Hematopoietic multipotent progenitor cell (in vitro differentiated cells): Measurements from ENCODE around the gene USP49. TPM values are rescaled to one million over a fixed set of nuclear protein-coding genes. Genes with fewer than 3 reads are reported as not detected.
"Not testable (repeated sequence)": the region's sequence is repeated elsewhere in the genome, so short reads cannot be mapped to it uniquely, and the experiment has no call there.

Experiments used
- DNase-seq, 3 donors: peaks; one replicate each; pipeline ENCODE4 v3.0.0-alpha.2; 2011 to 2015; ENCODE audit warnings: low read depth in 2 of 3, low spot score in 2 of 3
- total RNA-seq: library from RNA; depleted of rRNA; stranded (reverse); fragments of >200 nt; gene quantifications from one replicate; pipeline ENCODE4 v1.2.3, GENCODE V29; 2012

USP49 gene
- total RNA-seq, 1 donor, result 6.2 TPM

- DNase-seq, result no peak
Measured at GRCh38 chr6:41783106-41783780, 111.9 kb downstream of the USP49 start.

DNA sequence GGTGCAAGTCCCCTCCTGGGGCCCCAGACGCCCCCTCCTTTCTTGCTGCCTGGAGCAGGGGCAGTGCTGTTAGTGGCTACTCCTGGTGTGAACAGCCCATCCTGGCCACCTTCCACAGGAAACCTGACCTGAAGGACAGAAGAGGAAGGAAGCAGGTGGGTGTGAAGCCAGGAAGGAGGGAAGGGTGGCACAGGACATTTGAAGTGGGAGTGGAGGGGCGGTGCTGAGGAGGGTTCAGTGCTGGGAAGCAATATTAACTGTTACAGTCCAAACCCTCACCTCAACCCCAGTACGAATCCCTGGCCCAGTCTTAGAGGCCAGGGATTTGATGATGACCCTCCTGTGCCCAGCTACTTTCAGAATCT is 113.8 kb downstream of the USP49 start:
- no peak for DNase-seq

DNA sequence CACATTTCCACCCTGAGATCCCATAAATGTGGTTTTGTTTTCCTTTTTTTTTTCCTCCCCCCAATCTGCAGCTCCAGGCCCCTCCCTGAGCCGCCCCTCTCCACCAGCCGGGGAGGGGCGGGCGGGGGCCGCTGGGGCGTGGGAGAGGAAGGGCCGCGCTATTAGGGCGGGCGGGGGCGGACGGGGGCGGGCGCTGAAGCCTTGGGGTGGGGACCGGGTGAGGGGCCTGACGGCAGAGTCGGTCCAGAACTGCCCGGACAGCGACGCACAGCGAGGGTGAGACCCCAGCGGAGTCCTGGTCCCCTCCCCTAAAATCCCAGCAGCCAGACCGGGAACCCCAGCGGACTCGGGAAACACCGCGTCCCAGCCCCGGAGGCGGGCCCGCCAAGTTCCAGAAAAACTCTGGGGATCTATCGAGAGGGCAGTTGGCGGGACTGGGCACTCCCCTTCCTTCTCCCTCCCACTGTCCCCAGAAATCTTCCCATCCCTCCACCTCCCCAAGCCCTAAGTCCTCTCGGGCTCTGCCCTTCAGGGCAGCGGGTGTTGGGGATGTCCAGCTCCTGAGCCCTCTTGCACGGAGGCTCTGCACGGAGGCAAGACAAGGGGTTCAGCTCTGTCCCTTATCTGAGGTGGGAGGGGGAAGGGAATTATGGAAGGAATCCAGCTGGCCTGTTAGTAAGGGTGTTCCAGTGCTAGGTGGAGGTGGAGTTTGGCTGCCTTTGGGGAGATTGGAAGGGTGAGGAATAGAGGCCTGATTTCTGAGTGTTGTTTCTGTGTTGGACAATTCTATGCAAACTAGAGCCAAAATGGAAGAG is 114.4 kb downstream of the USP49 start, which contains the start of gene PRICKLE4:
Gene PRICKLE4 (plus strand): TSS at position 232 of the 815 bp plus-strand sequence. CDS start 2,692 bp downstream, outside the sequence.
- no peak for DNase-seq

DNA sequence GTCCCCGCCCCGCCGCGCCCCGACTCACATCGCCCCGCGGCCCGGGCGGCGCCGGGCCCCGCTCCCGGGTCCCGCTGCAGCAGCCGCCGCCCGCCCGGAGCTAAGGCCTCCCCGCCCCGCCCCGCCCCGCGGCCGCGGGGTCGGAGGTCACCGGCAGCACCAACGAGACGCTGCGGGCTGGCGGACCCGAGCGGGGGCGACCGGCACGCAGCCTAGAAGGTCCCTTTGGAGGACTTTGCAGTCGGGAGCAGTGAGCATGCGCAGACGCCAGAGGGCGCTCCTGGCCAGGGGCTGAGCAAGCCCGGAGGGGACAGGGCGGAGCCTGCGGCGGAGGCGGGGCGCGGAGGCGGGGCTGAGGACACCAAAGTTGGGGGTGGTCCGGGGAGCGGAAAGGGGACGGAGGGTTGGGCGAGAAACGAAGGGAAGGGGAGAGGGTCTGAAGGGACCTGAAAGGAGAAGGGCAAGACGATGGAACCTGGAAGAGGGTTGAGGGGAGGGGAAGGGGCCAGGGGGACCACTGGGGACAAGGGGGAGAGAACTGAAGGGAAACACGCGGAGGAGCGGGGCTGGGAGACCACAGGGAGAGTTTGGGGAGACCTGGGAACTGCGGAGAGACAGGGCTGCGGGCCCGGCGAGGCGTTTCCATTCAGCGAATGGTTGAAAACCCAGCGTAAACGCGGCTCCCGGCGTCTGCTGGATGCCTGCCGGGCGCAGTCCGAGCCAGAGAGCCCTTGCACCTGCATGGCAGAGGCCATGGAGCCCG is 115.2 kb downstream of the USP49 start, which contains the start of gene FRS3:
Gene FRS3 (minus strand): TSS at position 113 of the 763 bp plus-strand sequence. CDS start 2,913 bp downstream, outside the sequence.
- peak; percentile 96 for DNase-seq

GRCh38 chr6:41779336-41779735 is 115.8 kb downstream of the USP49 start:
- DNase-seq, result no peak

DNA sequence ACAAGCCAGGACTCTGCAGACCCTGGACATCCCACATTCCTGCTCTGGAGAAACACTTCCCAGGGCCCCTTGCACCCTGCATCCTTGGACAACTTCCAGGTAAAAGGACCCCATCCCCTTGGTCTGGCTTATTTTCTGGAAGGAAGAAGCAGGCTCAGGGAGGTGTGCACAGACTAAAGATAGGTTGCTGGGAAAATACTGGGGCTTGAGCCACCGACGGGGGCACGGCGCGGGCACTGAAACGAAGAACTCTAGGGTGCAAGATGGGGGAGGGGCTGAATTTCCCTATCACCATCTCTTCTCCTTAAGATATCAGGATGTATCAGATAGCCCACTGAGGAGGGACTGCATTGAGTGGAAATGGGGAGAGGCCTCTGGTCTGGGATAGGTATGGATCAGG is 116.3 kb downstream of the USP49 start:
- no peak for DNase-seq

DNA sequence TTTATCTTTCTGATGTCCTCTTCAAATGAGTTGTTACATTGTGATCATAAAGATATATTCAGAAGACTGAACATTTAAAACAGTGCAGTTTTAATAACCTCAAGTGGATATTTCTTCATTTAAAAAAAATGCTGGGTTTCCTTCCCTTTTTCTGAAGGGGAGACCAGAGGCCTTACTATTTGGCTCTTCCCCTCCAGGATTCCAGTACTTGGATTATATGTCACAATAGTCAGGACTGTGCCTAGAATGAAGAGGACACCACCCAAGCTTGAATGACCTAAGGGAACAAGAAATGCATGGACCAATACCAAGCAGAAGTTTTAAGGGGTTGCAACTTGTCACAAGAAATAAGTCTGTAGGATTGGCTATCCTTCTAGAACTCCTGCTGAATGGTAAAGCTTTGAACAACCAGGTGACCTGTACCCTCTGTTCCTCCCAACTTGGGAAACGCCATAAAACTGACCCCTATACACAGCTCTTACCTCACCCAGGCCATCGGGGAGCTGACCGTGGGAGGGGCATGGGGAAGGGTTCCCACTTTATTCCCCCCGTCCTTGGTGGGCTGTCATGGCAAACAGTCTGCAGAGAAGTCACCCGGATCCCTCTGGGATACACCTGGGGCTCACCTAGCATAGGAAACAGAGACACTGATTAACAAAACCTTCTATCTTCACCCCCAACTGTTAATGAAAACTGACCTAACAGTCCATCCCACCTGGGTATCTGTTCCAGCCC is 117.5 kb downstream of the USP49 start:
- peak in 1 of 3 donors; percentile 45 for DNase-seq

DNA sequence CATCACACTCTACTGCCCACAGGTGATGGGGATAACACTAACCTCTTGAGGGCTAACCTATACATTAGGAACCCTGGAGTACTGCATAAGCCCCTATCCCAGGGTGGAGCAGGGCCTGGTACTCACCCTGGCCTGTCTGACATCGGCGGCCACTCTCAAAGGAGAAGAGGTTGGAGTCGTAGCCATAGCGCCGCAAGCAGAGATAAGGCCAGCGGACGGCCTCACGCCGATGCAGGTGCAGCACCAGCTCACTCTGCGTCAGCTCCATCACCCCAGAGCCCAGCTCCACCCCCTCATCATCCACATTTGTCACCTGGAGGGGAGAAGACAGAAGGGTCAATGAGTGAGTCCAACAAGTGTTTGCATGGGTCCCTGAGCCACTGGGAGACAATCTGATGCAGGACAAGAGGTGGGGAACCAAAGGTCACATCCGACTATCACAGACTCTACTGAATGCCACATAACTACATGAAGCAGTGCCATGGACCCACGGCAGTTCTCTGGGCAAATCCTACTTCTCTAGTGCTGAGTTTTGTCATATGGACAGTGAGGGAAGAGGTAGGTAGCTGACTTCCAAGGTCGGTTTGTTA is 119.8 kb downstream of the USP49 start:
- DNase-seq, result no peak

DNA sequence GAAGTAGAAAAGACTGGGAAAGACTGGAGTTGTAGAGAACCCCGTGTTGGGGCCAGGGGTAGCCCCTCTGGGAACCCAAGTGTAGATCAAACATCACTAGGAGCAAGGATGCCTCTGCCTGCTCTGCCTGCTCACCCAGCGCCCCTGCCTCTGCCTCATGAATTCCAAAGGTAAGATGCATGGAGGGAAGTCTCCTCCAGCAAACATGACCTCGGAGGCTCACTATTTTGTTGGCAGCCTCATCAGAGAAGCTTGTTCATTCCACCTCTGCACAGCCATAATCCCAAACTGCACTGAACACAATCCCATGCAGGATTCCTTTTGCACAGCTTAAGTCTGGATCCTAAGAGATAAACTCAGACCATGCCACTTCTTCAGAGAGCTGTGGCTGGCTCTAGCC is 120.3 kb downstream of the USP49 start:
- no peak for DNase-seq

DNA sequence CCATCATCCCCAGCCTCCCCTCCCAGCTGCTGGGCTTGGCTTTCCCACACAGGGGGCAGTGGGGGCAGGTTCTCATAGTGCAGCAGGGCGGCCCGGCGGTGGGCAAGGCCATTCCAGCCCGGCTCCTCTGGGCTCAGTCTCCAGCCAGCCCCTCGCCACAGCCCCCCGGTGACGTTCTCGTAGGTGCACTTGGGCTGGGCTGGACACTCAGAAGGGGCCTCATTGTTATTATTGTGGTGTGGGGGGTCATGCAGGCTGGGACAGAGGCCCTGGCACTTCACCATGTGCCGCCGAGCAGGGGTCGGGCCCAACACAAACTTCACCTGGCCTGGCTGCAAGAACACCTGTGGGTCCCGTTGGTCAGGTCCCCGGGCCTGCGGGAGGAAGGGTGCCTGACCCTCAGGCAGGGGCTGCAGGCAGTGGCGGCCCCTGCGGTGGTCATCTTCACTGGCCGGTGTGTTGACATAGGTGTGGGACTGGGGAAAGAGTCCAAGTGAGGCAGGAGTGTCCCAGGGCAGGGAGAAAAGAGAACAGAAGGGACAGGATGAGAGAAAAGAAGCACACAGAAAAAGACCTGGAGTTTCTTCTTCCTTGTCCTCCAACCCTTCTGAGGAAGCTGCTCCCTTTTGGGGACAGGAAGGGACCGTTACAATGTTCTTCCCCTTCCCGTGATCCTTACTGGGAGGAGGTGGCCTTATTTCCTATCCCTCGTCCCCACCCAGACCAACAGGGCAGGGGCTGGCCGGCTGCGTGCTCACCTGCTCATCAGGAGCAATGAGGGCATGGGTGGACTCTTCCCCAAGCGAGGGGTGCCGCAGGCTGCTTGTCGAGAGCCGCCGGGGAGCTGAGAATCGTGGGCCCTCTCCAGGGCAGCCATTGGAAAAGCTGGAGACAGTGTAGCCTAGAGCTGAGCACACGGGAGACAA is 123.9 kb downstream of the USP49 start:
- no peak for DNase-seq

GRCh38 chr6:41770381-41771057 is 124.7 kb downstream of the USP49 start:
- no peak for DNase-seq

DNA sequence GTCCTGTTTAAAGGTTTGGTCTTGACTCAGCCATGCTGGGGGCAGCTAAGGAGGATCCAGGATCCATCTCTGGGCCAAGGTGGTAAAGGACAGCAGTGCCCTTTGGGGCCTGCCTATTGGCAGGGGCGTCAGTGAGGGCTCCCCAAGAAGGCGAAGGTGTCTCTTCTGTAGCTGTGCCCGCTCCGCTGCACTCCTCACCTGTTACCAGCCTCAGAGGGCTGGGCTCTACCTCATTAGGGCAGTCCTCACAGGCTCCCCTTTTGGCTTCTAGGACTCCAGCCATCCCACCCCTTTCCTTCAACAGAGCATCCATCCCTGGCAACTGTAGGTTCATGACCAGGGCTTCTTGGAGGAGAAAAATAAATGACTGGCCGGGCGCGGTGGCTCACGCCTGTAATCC is 125.8 kb downstream of the USP49 start:
- DNase-seq, result no peak

DNA sequence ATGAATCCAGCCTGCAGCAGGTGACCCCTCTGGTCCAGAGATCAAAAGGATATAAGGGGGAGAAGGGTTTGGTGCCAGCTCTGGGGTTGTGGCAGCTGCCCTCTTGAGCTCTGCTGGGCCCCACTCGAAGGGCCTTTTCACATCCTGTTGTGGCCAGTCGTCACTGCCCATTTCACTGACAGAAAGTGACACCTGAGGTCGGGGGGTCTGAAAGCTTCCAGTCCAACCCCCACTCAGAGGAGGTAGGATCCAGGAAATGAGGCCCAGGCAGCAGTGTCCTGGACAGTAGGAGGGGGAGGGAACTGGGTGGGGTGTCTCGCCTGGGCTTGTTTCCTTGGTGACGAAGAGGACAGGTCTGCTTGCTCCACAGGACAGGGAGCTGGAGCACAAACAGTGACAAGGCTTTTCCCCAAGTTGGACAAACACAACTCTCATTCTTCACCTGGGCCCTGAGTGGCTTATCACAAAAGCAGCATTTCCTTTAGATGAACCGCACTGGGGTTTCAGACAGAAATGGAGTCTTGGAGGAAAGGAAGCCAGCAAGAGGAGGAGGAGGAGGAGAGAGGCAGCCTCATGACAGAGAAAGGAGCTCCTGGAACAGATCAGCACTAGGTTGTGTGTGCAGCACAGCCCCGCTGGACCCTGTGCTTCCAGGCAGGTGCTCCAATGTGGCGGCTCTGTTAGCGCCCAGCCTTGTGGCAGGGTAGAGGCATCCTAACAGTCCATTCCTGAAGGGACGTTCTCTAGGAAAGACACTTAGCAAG is 126.4 kb downstream of the USP49 start:
- DNase-seq, result peak in 2 of 3 donors; percentile 71 to 84

GRCh38 chr6:41767112-41767833 is 127.9 kb downstream of the USP49 start:
- DNase-seq, result peak in 2 of 3 donors; percentile 77 to 89

GRCh38 chr6:41766043-41766664 is 129.0 kb downstream of the USP49 start:
- not testable (repeated sequence) for DNase-seq

DNA sequence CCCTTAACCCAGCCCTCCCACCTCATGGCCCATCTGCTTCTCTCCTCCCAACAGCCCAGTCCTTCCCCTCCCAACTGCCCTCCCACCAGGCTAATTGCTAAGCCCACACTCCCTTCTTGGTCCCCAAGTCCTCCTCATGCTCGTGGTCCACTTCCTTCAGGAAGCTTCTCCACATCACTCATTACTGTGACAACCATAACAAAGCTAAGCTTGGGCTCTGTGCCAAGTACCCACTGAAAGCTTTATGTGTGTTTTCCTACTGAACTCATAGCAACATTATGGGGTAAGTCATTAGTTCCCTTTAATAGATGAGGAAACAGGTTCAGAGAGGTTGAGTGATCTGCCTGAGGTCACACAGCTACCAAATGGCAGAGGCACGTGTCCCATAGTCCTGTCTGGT is 131.7 kb downstream of the USP49 start:
- DNase-seq, result peak in 2 of 3 donors; percentile 31 to 71
